Measurements from ENCODE around the gene EDAR.

EDAR gene

DNA sequence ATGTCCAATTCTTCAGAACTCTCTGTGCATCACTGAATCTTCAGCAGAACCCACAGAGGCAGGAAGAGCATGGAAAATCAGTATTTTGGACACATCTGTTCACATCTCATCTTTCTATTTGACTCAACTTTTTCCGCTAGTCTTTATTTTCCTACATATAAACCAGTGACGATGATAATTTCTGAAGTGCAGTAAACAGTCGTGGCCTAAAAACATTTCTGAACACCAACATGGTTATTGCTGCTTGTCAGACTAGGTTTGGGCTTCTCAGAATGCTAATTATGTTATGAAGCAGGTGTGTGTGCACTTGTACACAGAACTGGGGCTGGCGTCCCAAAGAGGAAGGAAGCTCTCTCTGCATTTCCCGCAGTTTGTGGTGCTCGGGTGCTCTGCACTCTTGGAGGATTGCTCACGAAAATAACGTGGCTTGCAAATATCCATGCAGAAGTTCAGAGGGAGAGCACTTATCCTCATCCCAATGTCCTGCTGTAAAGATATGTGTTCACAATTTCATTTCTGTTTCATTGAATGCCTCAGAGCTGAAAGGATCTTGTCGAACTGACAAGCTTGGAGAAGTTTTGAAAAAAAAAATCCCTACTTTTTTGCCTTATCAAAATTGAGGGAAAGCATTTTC lies 50.8 kb downstream of the EDAR start:
- no peak for DNase-seq

DNA sequence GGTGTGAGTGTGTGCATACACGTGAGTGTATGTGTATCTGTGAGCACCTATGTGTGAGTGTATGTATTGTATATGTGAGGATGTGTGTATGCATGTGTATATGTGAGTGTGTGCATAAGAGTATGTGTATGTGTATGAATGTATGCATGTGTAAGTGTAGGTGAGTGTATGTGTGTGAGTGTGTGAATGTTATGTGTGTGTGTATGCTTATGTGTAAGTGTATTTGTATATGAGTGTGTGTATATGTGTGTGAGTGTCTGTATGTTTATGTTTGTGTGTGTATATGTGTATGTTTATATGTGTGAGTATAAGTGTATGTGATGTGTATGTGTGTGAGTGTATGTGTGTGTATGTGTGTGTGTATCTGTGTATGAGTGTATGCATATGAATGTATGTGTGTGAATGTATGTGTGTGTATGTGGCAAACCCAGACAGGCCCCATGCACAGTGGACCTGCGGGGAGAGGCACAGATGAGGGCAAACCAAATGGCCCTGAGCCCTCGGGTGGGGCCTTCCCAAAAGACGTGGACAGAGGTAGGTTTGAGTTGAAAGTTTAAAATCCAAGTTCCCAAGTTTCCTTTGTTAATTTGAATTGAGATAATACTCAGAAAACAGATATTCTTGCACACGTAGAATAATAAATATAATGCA lies 51.5 kb downstream of the EDAR start:
- DNase-seq = no peak

DNA sequence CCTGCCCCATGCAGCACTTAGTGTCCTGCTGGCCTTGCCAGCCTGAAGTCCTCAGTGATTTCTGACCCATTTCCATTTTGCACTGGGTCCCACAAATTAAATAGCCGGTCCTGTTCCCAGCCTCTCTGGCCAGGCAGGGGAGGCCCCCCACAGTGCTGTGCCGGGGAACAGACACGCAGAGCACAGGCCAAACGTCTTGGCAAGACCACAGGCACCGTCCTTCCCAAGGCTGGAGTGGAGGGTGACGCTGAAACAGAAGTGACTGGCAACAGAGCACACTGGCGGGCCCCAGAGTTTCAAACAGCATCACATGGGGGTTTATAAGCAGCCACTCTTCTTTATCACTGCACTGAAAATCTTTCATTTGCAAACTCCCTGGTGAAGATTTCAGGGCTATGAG lies 52.2 kb downstream of the EDAR start:
- DNase-seq = no peak

DNA sequence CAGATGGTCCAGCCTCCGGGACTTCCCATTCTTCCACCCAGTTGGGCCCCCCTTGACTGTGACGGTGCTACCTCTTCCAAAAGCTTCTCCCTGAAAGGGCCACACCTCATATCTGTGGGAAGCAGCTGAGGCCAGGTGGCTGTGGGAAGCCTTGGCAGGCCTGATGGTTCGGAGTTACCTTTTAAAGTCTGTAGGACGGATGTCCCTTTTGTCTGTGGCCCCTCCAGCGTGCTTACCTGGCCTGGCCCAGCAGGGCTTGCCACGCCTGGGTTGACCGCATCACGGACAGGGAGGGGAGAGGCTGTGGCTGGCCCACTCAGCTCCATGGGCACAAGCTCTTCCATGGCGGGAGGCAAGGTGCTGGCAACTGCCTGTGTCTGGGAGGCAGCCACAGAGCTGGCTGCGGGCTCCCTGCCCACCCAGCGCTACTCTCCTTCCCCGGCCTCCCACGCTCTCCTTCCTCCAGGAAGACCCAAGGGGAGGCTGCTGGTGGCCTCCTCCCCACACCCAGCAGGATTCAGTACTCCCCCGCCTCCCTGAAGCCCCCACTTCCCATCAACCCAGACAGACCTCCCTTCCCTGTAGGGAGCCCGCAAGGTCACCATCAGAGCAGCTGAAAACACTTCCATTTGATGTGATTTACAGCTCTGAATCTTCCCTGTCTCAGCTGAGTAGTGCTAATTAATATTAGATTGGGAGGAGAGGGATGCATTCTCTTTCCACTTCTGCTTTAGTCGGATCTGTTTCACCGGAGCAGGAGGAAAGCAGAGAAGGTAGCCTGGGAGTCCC lies 52.8 kb downstream of the EDAR start:
- no peak for DNase-seq

DNA sequence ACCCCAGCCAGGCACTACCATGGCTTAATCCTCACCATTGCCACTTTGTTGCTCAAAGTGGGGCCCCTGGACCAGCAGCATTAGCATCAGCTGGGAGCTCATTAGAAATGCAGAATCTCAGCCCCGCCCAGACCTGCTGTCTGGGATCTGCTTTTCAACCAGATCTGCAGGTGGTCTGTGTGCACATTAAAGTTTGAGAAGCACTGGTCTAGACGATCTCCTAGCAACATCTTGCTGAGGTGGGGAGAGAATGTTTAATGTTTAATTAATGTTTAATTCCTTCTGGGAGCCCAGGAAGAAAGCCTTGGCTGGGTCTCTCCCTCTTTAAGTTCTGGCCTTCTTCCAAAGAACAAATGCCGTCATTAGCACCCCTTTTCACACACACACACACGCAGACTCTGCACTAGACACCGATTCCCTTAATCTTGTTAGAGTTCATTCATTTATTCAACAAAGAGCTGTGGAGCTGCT lies 53.7 kb downstream of the EDAR start:
- DNase-seq = no peak

DNA sequence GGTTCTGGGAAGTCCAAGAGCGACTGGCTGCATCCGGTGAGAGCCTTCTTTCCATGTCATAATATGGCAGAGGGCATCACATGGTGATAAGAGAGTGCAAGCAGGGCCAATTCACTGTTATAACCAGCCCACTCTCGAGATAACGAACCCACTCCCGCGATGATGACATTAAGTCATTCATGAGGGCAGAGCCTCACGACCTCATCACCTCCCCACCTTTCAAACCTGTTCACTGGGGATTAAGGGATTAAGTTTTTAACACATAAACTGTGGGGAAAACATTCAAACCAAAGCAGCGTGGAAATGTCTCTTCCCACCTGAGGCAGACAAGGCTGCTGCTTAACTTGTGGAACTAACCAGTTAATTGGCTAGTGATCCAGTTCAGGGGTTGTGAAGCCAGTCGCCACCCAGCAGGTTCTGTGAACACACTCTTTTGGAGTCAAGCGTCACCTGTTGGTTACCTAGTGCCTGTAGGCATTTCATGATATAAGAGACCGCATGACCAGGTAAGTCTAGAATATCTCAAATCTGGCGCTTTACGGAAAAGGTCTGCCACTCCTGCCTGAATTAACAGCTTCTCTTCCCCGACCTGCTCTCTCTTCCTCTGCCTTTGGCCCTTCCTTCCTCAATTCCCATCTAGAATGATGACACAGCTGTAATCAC lies 54.3 kb downstream of the EDAR start:
- DNase-seq = no peak

DNA sequence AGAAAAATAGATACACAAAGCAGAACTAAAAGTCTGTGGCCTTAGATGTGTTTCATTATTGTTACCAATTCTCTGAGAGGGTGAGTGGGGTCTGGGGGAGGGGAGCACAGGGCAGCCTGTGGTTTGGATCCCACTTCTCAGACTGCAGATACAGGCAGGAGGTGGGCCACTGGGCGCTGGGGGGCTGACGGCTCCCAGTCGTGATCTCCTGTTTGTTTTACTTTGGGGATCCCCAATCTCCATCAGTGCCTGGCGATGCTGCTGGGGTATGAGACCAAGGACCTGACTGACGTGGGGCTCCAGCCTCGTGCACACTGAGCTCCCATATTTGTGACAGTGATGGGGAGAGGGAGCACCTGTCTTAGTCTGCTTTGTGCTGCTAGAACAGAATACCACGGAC lies 54.9 kb downstream of the EDAR start:
- no peak for DNase-seq

DNA sequence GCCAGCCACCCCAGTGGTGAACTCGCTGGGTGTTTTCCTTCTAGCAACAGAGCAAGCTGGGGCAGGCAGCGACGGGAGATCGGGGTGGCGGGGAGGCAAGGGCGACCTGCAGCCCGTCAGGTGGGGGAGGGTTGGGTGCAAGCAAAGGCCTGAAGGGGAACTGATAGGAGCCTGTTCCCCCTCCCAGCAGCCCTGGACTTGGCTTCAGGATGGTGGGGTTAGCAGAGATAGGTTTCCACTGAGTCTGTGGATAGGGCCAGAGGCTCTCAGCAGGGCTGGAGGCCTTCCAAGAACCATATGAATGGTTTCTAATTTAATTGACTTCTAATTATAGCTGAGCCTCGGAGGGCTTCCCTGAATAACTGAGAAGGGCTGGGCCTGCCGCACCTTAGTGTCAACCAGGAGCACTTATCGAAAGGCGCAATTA lies 55.3 kb downstream of the EDAR start:
- DNase-seq = no peak

DNA sequence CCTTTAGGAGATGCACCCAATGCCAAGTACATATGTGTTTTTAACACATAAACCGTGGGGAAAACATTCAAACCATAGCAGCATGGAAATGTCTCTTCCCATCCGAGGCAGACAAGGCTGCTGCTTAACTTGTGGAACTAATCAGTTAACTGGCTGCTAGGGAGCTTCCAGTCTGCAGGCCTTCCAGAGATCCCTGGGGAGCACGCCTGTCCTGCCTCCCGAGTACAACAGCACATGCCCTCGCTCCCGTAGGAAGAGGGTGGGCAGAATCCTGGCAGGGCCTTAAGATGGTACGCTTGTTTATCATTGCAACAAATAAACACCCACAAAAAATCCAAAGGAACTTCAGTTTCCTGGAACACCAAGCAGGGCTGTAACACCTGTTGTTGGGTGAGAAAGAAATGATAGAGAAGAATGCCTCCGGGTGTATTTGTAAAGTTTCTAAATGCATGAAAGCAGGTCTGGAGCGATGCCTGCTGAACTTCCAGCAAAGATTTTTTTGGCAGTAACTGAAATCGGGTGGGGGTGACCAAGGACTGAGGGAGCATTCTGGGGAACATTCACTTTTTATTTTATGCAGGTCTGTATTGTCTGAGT lies 56.2 kb downstream of the EDAR start:
- DNase-seq = no peak

DNA sequence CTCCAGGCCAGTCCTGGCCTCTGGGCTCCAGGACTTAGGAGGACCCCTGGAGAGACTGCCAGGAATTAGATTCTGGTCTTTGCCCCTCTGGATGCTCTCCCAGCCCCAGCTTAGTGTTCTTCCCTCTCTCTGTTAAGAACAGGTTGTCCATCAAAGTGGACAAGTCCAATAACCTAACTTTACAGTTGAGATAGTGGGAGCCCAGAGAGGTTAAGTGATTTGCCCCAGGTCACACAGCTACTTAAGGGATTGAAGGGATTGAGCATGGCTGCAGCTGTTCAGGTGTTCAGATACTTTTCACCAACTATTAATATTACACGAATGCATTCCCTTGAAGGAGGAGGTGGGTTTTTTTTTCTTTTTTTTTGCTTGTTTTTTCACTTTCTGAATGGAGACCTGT lies 57.6 kb downstream of the EDAR start:
- DNase-seq = no peak

DNA sequence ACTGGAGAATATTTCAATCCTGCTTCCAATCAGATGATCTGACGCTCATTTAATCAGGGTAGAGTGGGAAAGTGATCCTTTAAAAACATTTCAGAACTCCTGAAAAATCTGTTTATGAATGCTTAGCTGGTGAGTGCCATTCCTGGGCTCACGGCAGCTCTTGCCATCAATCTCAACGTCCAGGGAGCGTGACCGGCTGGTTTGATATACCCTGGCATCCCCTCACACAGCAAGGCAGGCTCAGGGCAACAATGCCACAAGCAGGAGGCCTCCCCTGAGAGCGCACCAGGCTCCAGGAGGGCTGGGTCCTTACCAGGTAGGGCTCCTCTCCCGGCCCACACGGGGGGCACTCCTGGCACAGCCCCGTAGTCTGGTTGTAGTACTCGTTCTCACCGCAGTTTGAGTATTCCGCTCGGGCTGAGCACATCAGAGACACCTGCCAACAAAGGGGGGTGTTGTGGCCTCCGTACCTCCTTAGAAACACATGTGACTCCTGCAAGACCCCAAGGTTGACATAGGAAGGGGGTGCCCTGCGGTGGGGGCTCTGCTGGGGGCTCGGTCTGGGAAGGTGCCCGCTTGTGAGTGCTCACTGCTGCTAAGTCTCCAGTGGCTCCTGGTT lies 59.1 kb downstream of the EDAR start:
- no peak for DNase-seq

DNA sequence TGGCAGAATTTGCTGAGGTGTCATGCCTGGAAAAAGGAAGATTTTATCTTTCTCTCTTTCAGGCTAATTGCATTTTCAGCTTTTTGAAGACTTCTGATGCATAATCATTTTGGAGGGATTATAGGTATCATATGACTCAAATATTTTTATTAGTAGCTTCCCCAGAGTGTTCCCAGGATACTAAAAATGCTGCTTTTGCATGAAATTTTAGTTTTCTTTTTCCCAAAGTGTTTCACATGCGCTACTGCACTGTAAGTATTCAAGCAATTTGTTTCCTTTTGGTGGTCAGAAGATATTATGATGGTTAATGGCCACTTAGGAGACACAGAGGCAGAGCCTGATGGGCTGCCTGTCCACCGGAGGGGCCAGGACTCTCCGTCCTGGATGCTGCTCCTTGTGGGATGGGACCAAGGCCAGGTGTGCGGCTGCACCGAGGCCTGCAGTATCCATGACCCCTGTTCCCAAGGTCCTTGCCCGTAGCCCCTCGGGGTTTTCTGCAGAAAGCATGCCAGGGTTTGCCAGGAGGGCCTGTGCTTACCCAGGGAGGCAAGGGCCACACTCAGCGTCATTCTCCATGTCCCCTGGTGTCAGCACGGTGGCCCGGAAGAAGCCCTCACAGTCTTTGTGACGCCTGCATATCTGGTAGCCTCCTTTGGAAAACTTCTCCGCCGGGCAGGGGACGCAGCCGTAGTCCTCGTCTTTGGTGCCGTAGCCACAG lies 60.2 kb downstream of the EDAR start:
- DNase-seq = no peak

DNA sequence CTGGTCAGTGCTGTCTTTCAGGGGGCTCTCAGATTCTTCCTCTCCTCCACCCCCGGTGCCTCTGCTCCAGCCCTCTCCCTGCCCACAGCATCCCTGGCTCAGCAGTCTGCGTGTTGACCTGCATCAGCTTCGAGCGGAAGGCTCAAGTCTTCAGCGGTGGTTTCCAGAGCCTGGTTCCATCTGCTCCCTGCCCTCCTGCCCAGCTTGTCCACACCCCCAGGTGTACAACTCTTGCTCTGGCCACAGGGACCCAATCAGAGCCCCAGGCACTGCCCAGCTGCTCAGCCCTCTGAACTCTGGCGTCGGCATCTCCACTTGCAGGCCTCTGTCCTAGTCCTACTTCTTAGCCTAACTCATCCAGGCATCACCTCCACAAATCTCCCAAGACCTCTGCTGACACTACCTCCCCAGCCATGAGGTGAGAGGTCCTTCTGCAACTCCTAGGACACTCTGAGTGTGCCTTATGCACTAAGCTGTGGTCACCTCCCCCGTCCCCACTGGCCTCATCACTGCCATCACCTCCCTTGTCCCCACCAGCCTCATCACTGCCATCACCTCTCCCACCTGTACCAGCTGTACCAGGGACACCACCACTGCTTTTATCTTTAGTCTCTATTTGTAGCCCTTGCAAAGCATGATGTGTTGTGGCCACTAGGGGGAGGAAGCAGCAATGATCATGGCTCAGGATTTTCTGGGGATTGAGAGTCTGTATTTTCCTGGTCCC lies 60.9 kb downstream of the EDAR start:
- peak; percentile 47 to 54 for DNase-seq

DNA sequence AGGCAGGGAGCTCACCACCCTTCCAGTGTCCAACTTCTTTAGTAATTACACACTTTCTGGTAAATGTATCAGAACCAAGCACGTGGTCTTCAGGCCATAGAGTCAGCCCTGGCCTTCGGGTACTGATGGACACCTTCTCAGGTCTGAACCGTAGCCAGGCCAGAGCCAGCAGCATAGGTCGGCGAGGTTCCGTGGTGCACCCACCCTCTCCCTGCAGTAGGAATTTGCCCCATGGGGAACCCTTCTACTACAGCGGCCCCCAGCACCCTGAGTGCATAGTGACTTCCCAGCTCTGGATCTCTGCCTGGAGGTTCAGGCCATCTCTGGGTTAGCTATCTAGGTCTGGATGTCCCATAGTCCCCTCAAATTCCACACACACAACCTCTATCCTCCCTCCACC lies 61.6 kb downstream of the EDAR start:
- DNase-seq = no peak

DNA sequence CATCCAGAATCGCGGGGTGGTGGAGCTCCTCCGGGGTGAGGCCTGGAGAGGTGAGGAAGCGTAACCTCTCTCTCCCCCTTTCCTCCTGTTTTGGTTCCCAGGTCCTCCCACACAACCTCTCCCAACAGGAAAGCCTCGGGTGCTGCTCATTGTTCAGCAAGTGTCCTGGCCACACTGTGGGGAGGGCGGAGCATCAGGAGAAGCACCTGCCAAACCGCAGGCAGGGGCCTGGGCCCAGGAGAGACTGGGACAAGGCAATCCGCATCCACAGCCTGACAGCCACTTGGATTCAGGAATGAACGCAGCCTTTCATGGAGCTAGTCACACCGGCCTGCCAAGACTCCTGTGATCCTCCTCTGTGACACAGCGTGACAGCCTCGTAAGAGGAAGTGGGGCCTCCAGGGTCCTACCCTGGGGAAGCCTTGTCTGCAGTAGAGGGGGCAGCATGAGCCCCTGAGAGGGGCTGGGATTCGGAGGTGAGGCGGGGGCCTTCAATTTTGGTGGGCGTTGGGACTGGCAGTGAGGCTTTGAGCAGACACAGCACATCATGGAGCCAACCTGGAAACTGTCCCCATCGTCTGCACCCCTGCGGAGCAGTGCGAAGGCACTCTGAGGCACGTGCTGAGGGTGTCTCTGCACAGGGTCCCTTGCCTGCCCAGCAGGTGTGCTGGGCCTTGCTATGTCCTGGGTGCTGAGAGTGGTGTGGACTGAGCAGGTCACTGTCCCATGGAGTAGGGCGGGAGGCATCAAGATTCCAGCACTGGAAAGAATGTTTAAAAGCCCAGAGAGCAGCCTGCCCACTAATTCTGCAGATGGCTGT lies 62.2 kb downstream of the EDAR start:
- no peak for DNase-seq

DNA sequence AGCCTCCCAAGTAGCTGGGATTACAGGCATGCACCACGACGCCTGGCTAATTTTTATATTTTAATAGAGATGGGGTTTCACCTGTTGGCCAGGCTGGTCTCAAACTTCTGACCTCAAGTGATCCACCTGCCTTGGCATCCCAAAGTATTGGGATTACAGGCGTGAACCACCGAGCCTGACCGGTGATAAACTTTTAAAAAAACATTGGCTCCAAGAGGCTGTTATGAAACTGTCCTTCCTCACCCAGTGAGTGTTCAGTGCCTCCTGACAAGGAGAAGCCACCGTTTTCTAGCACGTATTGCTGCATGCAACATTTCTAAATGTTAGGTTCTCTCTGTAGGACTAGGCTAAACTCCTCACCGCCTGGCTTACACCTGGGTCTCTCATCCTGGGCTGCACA lies 63.3 kb downstream of the EDAR start:
- no peak for DNase-seq

DNA sequence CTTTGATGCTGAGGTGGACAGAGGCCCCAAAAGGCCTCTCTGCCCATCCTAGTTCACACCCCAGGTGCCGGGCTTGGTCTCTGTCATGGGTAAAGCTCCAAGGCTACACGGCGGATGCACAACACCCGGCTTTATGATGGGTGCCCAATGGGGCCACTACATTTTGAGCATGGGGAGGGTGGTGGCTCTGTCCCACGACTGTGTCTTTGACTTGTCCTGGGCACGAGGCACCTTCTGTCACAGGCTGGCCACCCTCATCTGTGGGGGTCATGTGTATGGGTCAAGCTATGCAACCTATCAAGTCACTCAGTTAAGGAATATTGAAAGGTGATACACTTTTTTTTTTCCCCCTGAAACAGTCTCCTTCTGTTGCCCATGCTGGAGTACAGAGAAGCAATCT lies 63.7 kb downstream of the EDAR start:
- DNase-seq = no peak

DNA sequence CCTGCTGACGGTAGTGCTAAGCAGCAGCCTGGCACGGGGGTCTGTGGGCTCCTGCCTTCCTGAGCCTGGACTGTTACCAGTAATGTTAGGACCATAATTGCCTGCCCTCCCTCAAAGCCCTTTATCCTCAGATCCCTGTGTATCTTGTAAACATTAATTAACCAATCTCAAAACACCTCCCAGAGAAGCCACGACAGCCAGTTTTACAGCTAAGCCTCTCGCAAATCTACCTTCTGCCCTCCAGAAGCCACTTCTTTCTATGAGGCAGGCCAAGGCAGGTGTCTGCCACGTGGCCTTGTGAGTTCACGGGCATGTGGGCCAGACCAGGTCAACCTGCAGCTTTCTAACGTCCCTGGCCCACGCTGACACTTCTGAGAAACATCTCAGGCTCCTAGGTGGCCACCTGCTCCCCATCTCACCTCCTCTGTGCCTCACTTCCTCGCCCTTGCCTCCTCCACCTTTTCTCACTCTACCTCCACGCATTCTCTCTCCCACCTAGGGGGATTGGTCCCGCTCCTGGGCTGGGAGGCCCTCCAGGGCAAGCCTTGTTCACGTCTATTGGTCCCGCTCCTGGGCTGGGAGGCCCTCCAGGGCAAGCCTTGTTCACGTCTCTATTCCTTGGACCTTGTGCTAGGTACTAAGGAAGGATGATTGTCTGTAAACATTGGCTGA lies 64.3 kb downstream of the EDAR start:
- no peak for DNase-seq

DNA sequence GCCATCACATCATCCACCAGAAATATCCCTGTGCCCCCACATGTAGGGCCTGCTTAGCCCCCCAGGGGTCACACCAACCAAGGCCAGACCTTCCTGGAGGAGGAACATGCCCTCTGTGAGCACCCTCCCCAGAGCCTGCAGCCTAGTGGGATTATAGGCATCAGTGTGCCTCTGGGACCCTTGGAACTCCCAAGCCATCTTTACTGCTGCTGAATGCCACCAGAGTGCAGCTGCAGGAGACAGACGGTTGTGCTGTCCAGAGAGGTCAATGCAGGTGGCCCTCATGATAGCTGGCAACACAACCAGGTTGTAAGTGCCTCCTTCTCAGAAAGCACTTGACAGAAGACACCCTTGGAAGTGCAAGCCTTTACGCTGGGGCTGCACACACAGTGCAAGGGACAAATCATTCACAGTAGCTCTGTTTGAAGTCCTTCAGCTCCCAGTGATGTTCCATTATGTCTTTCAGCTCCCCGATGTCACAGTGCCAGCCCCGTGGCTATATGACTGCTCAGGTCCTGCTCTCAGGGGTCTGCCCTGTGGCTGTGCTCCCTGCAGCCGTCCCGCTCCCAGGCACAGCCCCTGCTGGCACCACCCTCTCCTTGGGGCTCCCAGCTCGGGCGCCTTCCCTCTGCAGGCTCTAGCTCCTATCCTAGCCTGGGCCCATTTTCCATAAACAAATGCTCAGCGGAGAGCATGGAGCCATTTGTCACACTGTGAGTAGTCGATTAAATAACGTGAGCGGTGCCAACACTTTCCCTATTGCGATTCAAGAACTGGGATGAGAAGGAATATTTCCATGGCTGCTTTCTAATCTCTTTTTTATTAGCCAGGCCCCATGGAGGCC lies 65.1 kb downstream of the EDAR start:
- DNase-seq = no peak

All from SHP77 (cell line).